H9 (cell line): ENCODE data around the gene SLIT1. TPM values are rescaled to one million over a fixed set of nuclear protein-coding genes. Genes with fewer than 3 reads are reported as not detected.

Experiments used
- DNase-seq: peaks from one replicate; pipeline ENCODE4 v3.0.0-alpha.2; 2017
- H2AFZ ChIP-seq: one replicate; pipeline ENCODE4 v1.6.1; 2013; ENCODE audit warnings: mild to moderate bottlenecking, low read length, control low read depth, moderate library complexity
- H2AK5ac ChIP-seq: 2 replicates; pipeline ENCODE4 v1.6.1; 2013; ENCODE audit warnings: low read length, control low read depth, mixed read lengths; ENCODE audit not compliant: insufficient read length
- H2BK120ac ChIP-seq: one replicate; pipeline ENCODE4 v1.6.1; 2013; ENCODE audit warnings: low read depth, mild to moderate bottlenecking, low read length, control low read depth, inconsistent platforms; ENCODE audit not compliant: poor library complexity, severe bottlenecking
- H2BK12ac ChIP-seq: 2 replicates; pipeline ENCODE4 v1.6.1; 2013; ENCODE audit warnings: low read length, control low read depth, mixed read lengths, low read depth; ENCODE audit not compliant: insufficient read length
- H2BK15ac ChIP-seq: 2 replicates; pipeline ENCODE4 v1.6.1; 2013; ENCODE audit warnings: low read depth, low read length, control low read depth
- H2BK20ac ChIP-seq: one replicate; pipeline ENCODE4 v1.6.1; 2013; ENCODE audit warnings: low read depth, mild to moderate bottlenecking, low read length, control low read depth, inconsistent platforms; ENCODE audit not compliant: poor library complexity, severe bottlenecking
- H2BK5ac ChIP-seq: 2 replicates; pipeline ENCODE4 v1.6.1; 2013; ENCODE audit warnings: low read length, control low read depth, mixed read lengths; ENCODE audit not compliant: insufficient read length
- H3K14ac ChIP-seq: 2 replicates; pipeline ENCODE4 v1.6.1; 2013; ENCODE audit warnings: low read length, control low read depth; ENCODE audit not compliant: insufficient read depth
- H3K18ac ChIP-seq: 2 replicates; pipeline ENCODE4 v1.6.1; 2013; ENCODE audit warnings: low read depth, mild to moderate bottlenecking, mixed read lengths, low read length, control low read depth; ENCODE audit not compliant: insufficient read length
- H3K23ac ChIP-seq: 2 replicates; pipeline ENCODE4 v1.6.1; 2013; ENCODE audit warnings: low read length, control low read depth, mixed read lengths, low read depth; ENCODE audit not compliant: insufficient read length
- H3K23me2 ChIP-seq: 2 replicates; pipeline ENCODE4 v1.6.1; 2013; ENCODE audit warnings: low read depth, mild to moderate bottlenecking, mixed read lengths, low read length, control low read depth; ENCODE audit not compliant: insufficient read length, poor library complexity, severe bottlenecking
- H3K27ac ChIP-seq: 2 replicates; pipeline ENCODE4 v1.5.1; 2013; ENCODE audit warnings: low read length, control low read depth, mixed read lengths, low read depth; ENCODE audit not compliant: insufficient read length
- H3K27me3 ChIP-seq: 2 replicates; pipeline ENCODE4 v1.6.1; 2013; ENCODE audit warnings: low read length, control low read depth, inconsistent platforms; ENCODE audit not compliant: insufficient read depth
- H3K4ac ChIP-seq: 2 replicates; pipeline ENCODE4 v1.6.1; 2013; ENCODE audit warnings: low read depth, mild to moderate bottlenecking, control low read depth, inconsistent platforms, low read length, moderate library complexity
- H3K4me1 ChIP-seq: 2 replicates; pipeline ENCODE4 v1.6.1; 2013; ENCODE audit warnings: low read length, control low read depth, inconsistent platforms; ENCODE audit not compliant: insufficient read depth
- H3K4me2 ChIP-seq: 2 replicates; pipeline ENCODE4 v1.6.1; 2013; ENCODE audit warnings: low read length, control low read depth, mixed read lengths; ENCODE audit not compliant: insufficient read length, insufficient read depth
- H3K56ac ChIP-seq: 2 replicates; pipeline ENCODE4 v1.6.1; 2013; ENCODE audit warnings: low read depth, mild to moderate bottlenecking, mixed read lengths, low read length, control low read depth; ENCODE audit not compliant: insufficient read length
- H3K79me1 ChIP-seq: 2 replicates; pipeline ENCODE4 v1.6.1; 2013; ENCODE audit warnings: low read depth, mild to moderate bottlenecking, moderate library complexity, low read length, control low read depth, inconsistent platforms; ENCODE audit not compliant: insufficient read depth, poor library complexity, severe bottlenecking
- H3K79me2 ChIP-seq: 2 replicates; pipeline ENCODE4 v1.6.1; 2013; ENCODE audit warnings: low read length, control low read depth, inconsistent platforms; ENCODE audit not compliant: insufficient read depth
- H3K9ac ChIP-seq: 2 replicates; pipeline ENCODE4 v1.6.1; 2013; ENCODE audit warnings: low read length, control low read depth, mixed read lengths; ENCODE audit not compliant: insufficient read length; ENCODE audit errors: extremely low read depth
- H3K9me3 ChIP-seq: one replicate; pipeline ENCODE4 v1.6.1; 2013; ENCODE audit warnings: low read depth, low read length, inconsistent platforms; ENCODE audit not compliant: control insufficient read depth
- H3T11ph ChIP-seq: one replicate; pipeline ENCODE4 v1.6.1; 2013; ENCODE audit warnings: mild to moderate bottlenecking, low read length, control low read depth, inconsistent platforms
- H4K20me1 ChIP-seq: one replicate; pipeline ENCODE4 v1.6.1; 2013; ENCODE audit not compliant: control insufficient read depth, insufficient read length, insufficient read depth
- H4K5ac ChIP-seq: 2 replicates; pipeline ENCODE4 v1.6.1; 2013; ENCODE audit warnings: low read depth, mild to moderate bottlenecking, mixed read lengths, low read length, control low read depth; ENCODE audit not compliant: insufficient read length
- H4K8ac ChIP-seq: replicated peaks from 2 replicates; pipeline ENCODE4 v1.6.1; 2013; ENCODE audit warnings: low read length, control low read depth, mixed read lengths, low read depth; ENCODE audit not compliant: insufficient read length
- H4K91ac ChIP-seq: 2 replicates; pipeline ENCODE4 v1.6.1; 2013; ENCODE audit warnings: low read depth, mild to moderate bottlenecking, moderate library complexity, mixed read lengths, low read length, control low read depth; ENCODE audit not compliant: insufficient read length
- H3K27ac Mint-ChIP-seq, 3 experiments: 2 replicates in 2 of 3; 3 replicates in 1 of 3; pipeline ENCODE4 v1.8.0; 2020 to 2021; ENCODE audit warnings: mixed read lengths in 3 of 3, mild to moderate bottlenecking in 1 of 3, moderate library complexity in 1 of 3
- H3K27me3 Mint-ChIP-seq: 2 replicates; pipeline ENCODE4 v1.8.0; 2021; ENCODE audit warnings: low read depth, mild to moderate bottlenecking, moderate library complexity, mixed read lengths
- H3K36me3 Mint-ChIP-seq, 3 experiments: 2 replicates in 2 of 3; 3 replicates in 1 of 3; pipeline ENCODE4 v1.8.0; 2020 to 2021; ENCODE audit warnings: low read depth in 3 of 3, mixed read lengths in 3 of 3; ENCODE audit not compliant: insufficient read depth in 1 of 3
- H3K4me1 Mint-ChIP-seq, 2 experiments: 2 replicates each; pipeline ENCODE4 v1.8.0; 2020; ENCODE audit warnings: mixed read lengths in 2 of 2
- H3K4me3 Mint-ChIP-seq, 2 experiments: 2 replicates in 1 of 2; 3 replicates in 1 of 2; pipeline ENCODE4 v1.8.0; 2020 to 2021; ENCODE audit warnings: mild to moderate bottlenecking in 2 of 2, mixed read lengths in 2 of 2, moderate library complexity in 1 of 2
- H3K9me3 Mint-ChIP-seq, 2 experiments: 2 replicates in 1 of 2; 3 replicates in 1 of 2; pipeline ENCODE4 v1.8.0; 2020; ENCODE audit warnings: mild to moderate bottlenecking in 2 of 2, mixed read lengths in 2 of 2, moderate library complexity in 1 of 2
- CTCF ChIP-seq: fragments of 200-600 bp; sonication (generic); conservative IDR thresholded peaks from 3 replicates; pipeline ENCODE4 v1.8.0; 2021; ENCODE audit warnings: antibody characterized with exemption, mild to moderate bottlenecking
- WGBS: extraction: QIAGEN DNeasy Blood & Tissue Kit; methylation state at CpG from one replicate; pipeline ENCODE4 v1.1.7; 2013; ENCODE audit warnings: missing lambda C conversion rate, low lambda C conversion rate, mixed read lengths; ENCODE audit not compliant: insufficient read length; ENCODE audit errors: extremely low coverage; 5-methylcytosine and 5-hydroxymethylcytosine counted together
- total RNA-seq: library from RNA; stranded (reverse); gene quantifications from 2 replicates; pipeline ENCODE4 v1.2.1, GENCODE V29; 2021

Gene SLIT1
- total RNA-seq, 1 experiment from 2014 or later: 0.57 TPM

- H3K36me3 Mint-ChIP-seq: no peaks in the 10 kb centered on the region; a peak in 1 of 7 replicates
- no peaks in the 10 kb centered on the region; a peak in 1 of 4 replicates for H3K4me1 Mint-ChIP-seq
- Histone ChIP-seq H3K4me1 (no peaks in the 10 kb centered on the region), H3K4ac (no peak overlapping the region), H2AK5ac (no peak overlapping the region), H3K23me2 (no peaks in the 10 kb centered on the region), H3K79me1 (no peaks in the 10 kb centered on the region), H4K5ac (no peak overlapping the region), H2BK15ac (no peak overlapping the region), H2AFZ (no peak overlapping the region), H3K9ac (no peak overlapping the region), H4K8ac (no peak overlapping the region), H2BK5ac (no peak overlapping the region), H2BK20ac (no peak overlapping the region), H2BK120ac (no peak overlapping the region), H3K79me2 (no peaks in the 10 kb centered on the region), H2BK12ac (no peak overlapping the region), H3K27ac (no peak overlapping the region), H3T11ph (no peak overlapping the region), H3K23ac (no peak overlapping the region), H4K20me1 (no peaks in the 10 kb centered on the region), H3K14ac (no peak overlapping the region), H4K91ac (no peak overlapping the region), H3K9me3 (no peaks in the 10 kb centered on the region), H3K56ac (no peak overlapping the region), H3K4me2 (no peak overlapping the region), H3K18ac (no peak overlapping the region), H3K27me3 (no peaks in the 10 kb centered on the region)
- no peak for TF ChIP-seq CTCF
- no peaks in the 10 kb centered on the region for H3K27me3 Mint-ChIP-seq
- H3K9me3 Mint-ChIP-seq: no peaks in the 10 kb centered on the region
- no peak overlapping the region for H3K27ac Mint-ChIP-seq
- H3K4me3 Mint-ChIP-seq: no peak overlapping the region
- no peak for DNase-seq
- no CpG with 5 or more reads among the region's 2 CpGs for WGBS
Measured at GRCh38 chr10:96964131-96964530, 221.6 kb downstream of the SLIT1 start.
